ENCODE data around the gene MRM2. TPM values are rescaled to one million over a fixed set of nuclear protein-coding genes. Genes with fewer than 3 reads are reported as not detected.

Gene MRM2
- total and polyA plus RNA-seq, 2 experiments from 2014 or later = 14.8 to 31.3 TPM

GRCh38 chr7:2260820-2261219 is 18.8 kb upstream of the MRM2 start:
- Histone ChIP-seq H3K9me3 (ENCODE audit: low read depth) (no peaks in the 10 kb centered on the region), H3K27ac (no peak overlapping the region), H3K4me1 (ENCODE audit: insufficient read depth) (no peaks in the 10 kb centered on the region), H2AFZ (no peak overlapping the region), H3K4me3 (no peak overlapping the region), H3K4me2 (no peak overlapping the region), H3K79me2 (no peaks in the 10 kb centered on the region), H3K9me2 (replicated peaks; ENCODE audit: insufficient read depth) (no peaks in the 10 kb centered on the region), H3K27me3 (no peaks in the 10 kb centered on the region), H4K20me1 (ENCODE audit: insufficient read depth, poor library complexity, severe bottlenecking) (no peaks in the 10 kb centered on the region), H3K36me3 (replicated peaks; ENCODE audit: insufficient read depth, low read depth) (no peaks in the 10 kb centered on the region)
- TF ChIP-seq CTCF (IDR thresholded peaks at IDR 0.05; ENCODE audit: poor library complexity) = no peak
- no peak for TF ChIP-seq EZH2 (IDR thresholded peaks at IDR 0.05; ENCODE audit: borderline replicate concordance)
- TF ChIP-seq EZH2phosphoT487 (IDR thresholded peaks at IDR 0.05; ENCODE audit: low read depth, severe bottlenecking, unreplicated experiment) = no peak
- no peak for DNase-seq (ENCODE audit: low spot score)
- 90% methylated on average over 5 of the region's 5 CpGs for WGBS (ENCODE audit: low lambda C conversion rate, missing lambda C conversion rate)

GRCh38 chr7:2259480-2259879 is 17.5 kb upstream of the MRM2 start:
- Histone ChIP-seq H3K4me1 (ENCODE audit: insufficient read depth) (no peaks in the 10 kb centered on the region), H3K36me3 (replicated peaks; ENCODE audit: insufficient read depth, low read depth) (no peaks in the 10 kb centered on the region), H3K4me3 (no peak overlapping the region), H3K9me2 (replicated peaks; ENCODE audit: insufficient read depth) (no peaks in the 10 kb centered on the region), H3K79me2 (no peaks in the 10 kb centered on the region), H3K27ac (no peak overlapping the region), H3K4me2 (no peak overlapping the region), H4K20me1 (ENCODE audit: insufficient read depth, poor library complexity, severe bottlenecking) (no peaks in the 10 kb centered on the region), H2AFZ (no peak overlapping the region), H3K27me3 (no peaks in the 10 kb centered on the region), H3K9me3 (ENCODE audit: low read depth) (no peaks in the 10 kb centered on the region)
- no peak for TF ChIP-seq CTCF (IDR thresholded peaks at IDR 0.05; ENCODE audit: poor library complexity)
- no peak for TF ChIP-seq EZH2phosphoT487 (IDR thresholded peaks at IDR 0.05; ENCODE audit: low read depth, severe bottlenecking, unreplicated experiment)
- TF ChIP-seq EZH2 (IDR thresholded peaks at IDR 0.05; ENCODE audit: borderline replicate concordance) = no peak
- DNase-seq (ENCODE audit: low spot score) = no peak
- WGBS (ENCODE audit: low lambda C conversion rate, missing lambda C conversion rate) = 98% methylated on average over 9 of the region's 9 CpGs

GRCh38 chr7:2258661-2259365 is 16.8 kb upstream of the MRM2 start:
- no peak for TF ChIP-seq EZH2 (IDR thresholded peaks at IDR 0.05; ENCODE audit: borderline replicate concordance)
- no peak for TF ChIP-seq CTCF (IDR thresholded peaks at IDR 0.05; ENCODE audit: poor library complexity)
- TF ChIP-seq EZH2phosphoT487 (IDR thresholded peaks at IDR 0.05; ENCODE audit: low read depth, severe bottlenecking, unreplicated experiment) = no peak
- Histone ChIP-seq H3K36me3 (replicated peaks; ENCODE audit: insufficient read depth, low read depth) (no peaks in the 10 kb centered on the region), H3K4me3 (no peak overlapping the region), H2AFZ (no peak overlapping the region), H3K79me2 (no peaks in the 10 kb centered on the region), H3K27ac (no peak overlapping the region), H3K9me2 (replicated peaks; ENCODE audit: insufficient read depth) (no peaks in the 10 kb centered on the region), H3K27me3 (no peaks in the 10 kb centered on the region), H3K4me1 (ENCODE audit: insufficient read depth) (no peaks in the 10 kb centered on the region), H3K4me2 (no peak overlapping the region), H4K20me1 (ENCODE audit: insufficient read depth, poor library complexity, severe bottlenecking) (no peaks in the 10 kb centered on the region), H3K9me3 (ENCODE audit: low read depth) (no peaks in the 10 kb centered on the region)
- no peak for DNase-seq (ENCODE audit: low spot score)
- WGBS (ENCODE audit: low lambda C conversion rate, missing lambda C conversion rate) = 96% methylated on average over 29 of the region's 34 CpGs

Measured in hepatocyte (in vitro differentiated cells).